ENCODE data around the gene CBLIF. TPM values are rescaled to one million over a fixed set of nuclear protein-coding genes. Genes with fewer than 3 reads are reported as not detected.

The CBLIF gene
- total RNA-seq, 1 donor from 2014 or later, result not detected

DNA sequence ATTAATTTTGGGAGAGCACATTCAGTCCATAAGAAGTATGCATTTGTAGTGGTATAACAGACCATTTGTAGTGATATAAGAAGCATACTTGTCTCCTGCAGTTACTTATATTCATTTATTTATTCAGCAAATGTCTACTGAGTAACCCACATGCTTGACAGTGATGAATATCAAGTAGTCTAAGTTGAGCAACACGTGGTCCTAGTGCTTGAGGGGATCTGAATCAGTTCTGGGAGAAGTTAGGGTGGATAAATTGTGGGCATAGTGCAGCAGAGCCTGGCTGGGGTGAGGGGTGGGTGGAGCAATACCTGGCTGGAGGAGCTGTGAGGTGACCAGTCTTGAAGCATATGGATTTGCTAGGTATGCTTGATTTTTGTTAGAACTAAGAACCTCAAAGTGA is 65.8 kb downstream of the CBLIF start:
- H3K9me3 ChIP-seq, result no peaks in the 10 kb centered on the region
- H3K27me3 ChIP-seq, result no peaks in the 10 kb centered on the region
- H3K4me1 ChIP-seq, result no peaks in the 10 kb centered on the region
- H3K4me3 ChIP-seq, result no peak overlapping the region
- DNase-seq (ENCODE audit: extremely low spot score in 2 of 2), result no peak
- no peak for TF ChIP-seq POLR2AphosphoS5 (IDR thresholded peaks at IDR 0.05; ENCODE audit: insufficient read depth in 1 of 2, low read depth in 1 of 2)
- TF ChIP-seq, protein P1, sequence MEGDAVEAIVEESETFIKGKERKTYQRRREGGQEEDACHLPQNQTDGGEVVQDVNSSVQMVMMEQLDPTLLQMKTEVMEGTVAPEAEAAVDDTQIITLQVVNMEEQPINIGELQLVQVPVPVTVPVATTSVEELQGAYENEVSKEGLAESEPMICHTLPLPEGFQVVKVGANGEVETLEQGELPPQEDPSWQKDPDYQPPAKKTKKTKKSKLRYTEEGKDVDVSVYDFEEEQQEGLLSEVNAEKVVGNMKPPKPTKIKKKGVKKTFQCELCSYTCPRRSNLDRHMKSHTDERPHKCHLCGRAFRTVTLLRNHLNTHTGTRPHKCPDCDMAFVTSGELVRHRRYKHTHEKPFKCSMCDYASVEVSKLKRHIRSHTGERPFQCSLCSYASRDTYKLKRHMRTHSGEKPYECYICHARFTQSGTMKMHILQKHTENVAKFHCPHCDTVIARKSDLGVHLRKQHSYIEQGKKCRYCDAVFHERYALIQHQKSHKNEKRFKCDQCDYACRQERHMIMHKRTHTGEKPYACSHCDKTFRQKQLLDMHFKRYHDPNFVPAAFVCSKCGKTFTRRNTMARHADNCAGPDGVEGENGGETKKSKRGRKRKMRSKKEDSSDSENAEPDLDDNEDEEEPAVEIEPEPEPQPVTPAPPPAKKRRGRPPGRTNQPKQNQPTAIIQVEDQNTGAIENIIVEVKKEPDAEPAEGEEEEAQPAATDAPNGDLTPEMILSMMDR (IDR thresholded peaks at IDR 0.05), result no peak
- TF ChIP-seq POLR2A (IDR thresholded peaks at IDR 0.05), result no peak
- intact Hi-C loops (cut with DNase I), result no loop called here
- H3K36me3 ChIP-seq, result peaks cover 0 to 12% of the 10 kb centered on the region in 2 donors
- H3K27ac ChIP-seq, result no peak overlapping the region

Other genes starting within 250 kb of the CBLIF start
- 40.5 TPM for gene OSBP, start 229.7 kb downstream of the CBLIF start, total RNA-seq
- gene PATL1, start 176.5 kb downstream of the CBLIF start, total RNA-seq, result 14.5 TPM
- gene OR10V1, start 131.7 kb downstream of the CBLIF start, total RNA-seq, result not detected
- 39.8 TPM for gene STX3, start 90.1 kb downstream of the CBLIF start, total RNA-seq
- 38.3 TPM for gene MRPL16, start 34.7 kb downstream of the CBLIF start, total RNA-seq
- 8.1 TPM for gene TCN1, start 21.0 kb upstream of the CBLIF start, total RNA-seq
- not detected for gene OOSP3, start 33.3 kb upstream of the CBLIF start, total RNA-seq
- not detected for gene OOSP1, start 92.9 kb upstream of the CBLIF start, total RNA-seq
- not detected for gene OOSP4A, start 118.5 kb upstream of the CBLIF start, total RNA-seq
- not detected for gene OOSP4B, start 171.7 kb upstream of the CBLIF start, total RNA-seq
- gene OOSP2, start 194.9 kb upstream of the CBLIF start, total RNA-seq, result not detected
- gene MS4A3, start 211.2 kb upstream of the CBLIF start, total RNA-seq, result not detected
- gene MS4A2, start 243.2 kb upstream of the CBLIF start, total RNA-seq, result 10.3 TPM